ENCODE measurements around the gene PSAT1.

GRCh38 chr9:78320875-78321496 is 24.1 kb downstream of the PSAT1 start:
- TF ChIP-seq MAX (IDR thresholded peaks at IDR 0.05) (no peak), CTCF (IDR thresholded peaks at IDR 0.05 in 2 of 3, conservative IDR thresholded peaks at IDR 0.05 in 1 of 3; ENCODE audit: borderline replicate concordance in 1 of 3, insufficient read depth in 1 of 3, low read depth in 2 of 3, low read length in 2 of 3) (no peak), FOSL1 (IDR thresholded peaks at IDR 0.05; ENCODE audit: low read depth) (no peak), REST (IDR thresholded peaks at IDR 0.05; ENCODE audit: low read depth) (no peak), SRF (IDR thresholded peaks at IDR 0.05; ENCODE audit: low read depth) (no peak), EZH2 (IDR thresholded peaks at IDR 0.05) (no peak), RAD21 (IDR thresholded peaks at IDR 0.05; ENCODE audit: low read depth) (no peak), POLR2AphosphoS5 (IDR thresholded peaks at IDR 0.05; ENCODE audit: low read depth, low read length) (no peak), ATF3 (IDR thresholded peaks at IDR 0.05) (no peak)

Measured in HCT116 (cell line).